ENCODE data around the gene MTAP. TPM values are rescaled to one million over a fixed set of nuclear protein-coding genes. Genes with fewer than 3 reads are reported as not detected.

Gene MTAP
- total RNA-seq, 1 donor, result 30.4 TPM

DNA sequence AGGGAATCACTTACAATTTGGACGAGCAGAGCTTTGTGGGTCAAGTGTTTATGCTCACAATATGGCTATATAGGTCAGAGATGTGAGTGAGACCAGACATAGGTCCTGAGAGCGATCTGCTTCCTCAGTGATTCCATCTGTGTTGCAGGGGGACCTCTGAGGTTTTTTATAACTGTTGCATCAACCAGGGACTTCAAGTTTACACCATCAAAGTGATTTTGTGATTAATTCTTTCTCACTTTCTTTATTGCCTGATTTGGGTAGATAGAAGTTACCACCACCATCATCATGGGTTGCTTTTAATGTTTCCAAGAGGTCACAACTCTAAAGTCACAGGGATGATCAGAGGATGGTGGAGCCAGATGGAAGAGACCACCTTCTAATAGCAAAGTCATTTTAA lies 7.0 kb upstream of the MTAP start:
- Histone ChIP-seq H3K4me2 (ENCODE audit: insufficient read depth, low read length) (no peak overlapping the region), H3K27me3 (ENCODE audit: insufficient read depth, low read length) (no peaks in the 10 kb centered on the region), H3K9me3 (ENCODE audit: low read depth, low read length) (no peaks in the 10 kb centered on the region), H3K79me2 (ENCODE audit: insufficient read depth, low read length) (no peaks in the 10 kb centered on the region), H3K4me3 (ENCODE audit: insufficient read depth, low read length) (no peak overlapping the region), H4K20me1 (ENCODE audit: insufficient read depth, low read length) (no peaks in the 10 kb centered on the region), H3K4me1 (ENCODE audit: insufficient read depth, low read length) (peaks cover 4% of the 10 kb centered on the region), H3K36me3 (ENCODE audit: insufficient read depth, low read length) (no peaks in the 10 kb centered on the region), H3K27ac (ENCODE audit: low read depth, low read length) (no peak overlapping the region), H2AFZ (ENCODE audit: low read length) (peak overlapping the region; percentile 10)
- DNase-seq (ENCODE audit: insufficient read length, low spot score, missing footprints), result no peak
- TF ChIP-seq CTCF (IDR thresholded peaks at IDR 0.05; ENCODE audit: extremely low read depth, low read depth, low read length), result no peak

DNA sequence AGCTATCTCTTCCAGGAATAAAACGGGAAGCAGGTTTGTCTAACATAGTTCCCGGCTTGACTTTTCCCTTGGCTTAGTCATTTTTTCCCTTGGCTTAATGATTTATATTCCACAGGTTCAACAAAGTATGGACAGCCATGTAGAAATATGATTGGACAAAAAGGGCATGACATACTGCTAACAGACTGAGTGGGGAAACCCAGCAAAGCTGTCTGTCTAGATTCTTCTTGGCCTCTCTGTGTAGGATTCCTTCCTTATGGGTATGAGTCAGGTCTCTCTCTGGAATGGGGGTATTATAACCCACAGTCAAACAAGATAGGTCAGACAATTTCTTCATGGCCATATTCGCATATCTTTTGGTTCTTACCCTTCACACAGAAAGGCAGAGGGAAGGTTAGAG lies 5.7 kb upstream of the MTAP start:
- H3K4me1 ChIP-seq (ENCODE audit: insufficient read depth, low read length), result peaks cover 9% of the 10 kb centered on the region
- TF ChIP-seq CTCF (IDR thresholded peaks at IDR 0.05; ENCODE audit: extremely low read depth, low read depth, low read length), result no peak
- no peaks in the 10 kb centered on the region for H3K9me3 ChIP-seq (ENCODE audit: low read depth, low read length)
- no peak overlapping the region for H3K4me2 ChIP-seq (ENCODE audit: insufficient read depth, low read length)
- no peak overlapping the region for H3K27ac ChIP-seq (ENCODE audit: low read depth, low read length)
- DNase-seq (ENCODE audit: insufficient read length, low spot score, missing footprints), result no peak
- no peak overlapping the region for H3K4me3 ChIP-seq (ENCODE audit: insufficient read depth, low read length)
- H4K20me1 ChIP-seq (ENCODE audit: insufficient read depth, low read length), result no peaks in the 10 kb centered on the region
- no peaks in the 10 kb centered on the region for H3K27me3 ChIP-seq (ENCODE audit: insufficient read depth, low read length)
- H2AFZ ChIP-seq (ENCODE audit: low read length), result peak overlapping the region; percentile 18
- peaks cover 4% of the 10 kb centered on the region for H3K79me2 ChIP-seq (ENCODE audit: insufficient read depth, low read length)
- no peaks in the 10 kb centered on the region for H3K36me3 ChIP-seq (ENCODE audit: insufficient read depth, low read length)

- Histone ChIP-seq H3K9me3 (ENCODE audit: low read depth, low read length) (no peaks in the 10 kb centered on the region), H3K27me3 (ENCODE audit: insufficient read depth, low read length) (no peaks in the 10 kb centered on the region), H3K79me2 (ENCODE audit: insufficient read depth, low read length) (peaks cover 46% of the 10 kb centered on the region), H4K20me1 (ENCODE audit: insufficient read depth, low read length) (peaks cover 8% of the 10 kb centered on the region), H3K4me3 (ENCODE audit: insufficient read depth, low read length) (peak overlapping the region; percentile 89), H3K4me1 (ENCODE audit: insufficient read depth, low read length) (peaks cover 27% of the 10 kb centered on the region), H3K36me3 (ENCODE audit: insufficient read depth, low read length) (peaks cover 3% of the 10 kb centered on the region), H3K27ac (ENCODE audit: low read depth, low read length) (peak overlapping the region; percentile 88), H2AFZ (ENCODE audit: low read length) (peak overlapping the region; percentile 82), H3K4me2 (ENCODE audit: insufficient read depth, low read length) (peak overlapping the region; percentile 90)
- peak; percentile 59 for DNase-seq (ENCODE audit: insufficient read length, low spot score, missing footprints)
- no peak for TF ChIP-seq CTCF (IDR thresholded peaks at IDR 0.05; ENCODE audit: extremely low read depth, low read depth, low read length)
Observed at GRCh38 chr9:21800931-21801682, 1.3 kb upstream of the MTAP start.

DNA sequence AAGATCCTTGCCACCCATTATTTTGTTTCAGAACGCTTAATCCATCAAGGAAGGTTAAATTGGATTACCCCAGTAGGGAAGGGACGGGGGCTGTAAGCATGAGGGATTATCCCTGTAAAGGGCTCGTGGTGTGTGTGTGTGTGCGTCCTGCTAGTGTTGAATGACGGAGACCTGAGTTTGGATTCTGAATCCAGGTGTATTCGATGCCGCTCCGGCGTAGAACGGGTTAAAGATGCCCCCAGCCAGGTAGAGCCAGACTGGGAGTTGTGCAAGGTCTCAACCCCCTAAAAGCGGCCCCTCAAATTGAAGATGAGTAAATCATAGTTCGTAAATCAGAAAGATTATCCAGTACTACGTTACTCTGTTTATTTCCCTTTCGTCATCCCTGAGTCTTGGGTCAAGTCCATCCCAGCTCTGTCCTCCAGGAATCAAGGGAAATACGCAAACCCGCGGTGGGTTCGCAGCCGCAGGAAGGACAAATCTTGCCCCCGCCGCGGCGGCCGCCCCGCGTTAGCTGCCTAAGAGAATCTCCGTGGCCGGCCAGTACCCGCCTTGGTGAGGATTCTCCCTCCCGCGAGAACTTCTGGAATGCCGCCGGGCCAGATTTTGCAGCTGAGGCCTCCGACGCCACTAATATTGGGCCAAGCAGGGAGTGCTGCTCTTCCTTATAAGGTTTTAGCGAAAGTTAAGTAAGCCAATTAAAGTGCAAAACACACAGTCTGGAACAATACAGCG lies 586 bp upstream of the MTAP start:
- H3K4me2 ChIP-seq (ENCODE audit: insufficient read depth, low read length), result peak overlapping the region; percentile 90
- peaks cover 3% of the 10 kb centered on the region for H3K36me3 ChIP-seq (ENCODE audit: insufficient read depth, low read length)
- H3K27me3 ChIP-seq (ENCODE audit: insufficient read depth, low read length), result no peaks in the 10 kb centered on the region
- H3K4me3 ChIP-seq (ENCODE audit: insufficient read depth, low read length), result peak overlapping the region; percentile 89
- peaks cover 8% of the 10 kb centered on the region for H4K20me1 ChIP-seq (ENCODE audit: insufficient read depth, low read length)
- peak overlapping the region; percentile 82 for H2AFZ ChIP-seq (ENCODE audit: low read length)
- TF ChIP-seq CTCF (IDR thresholded peaks at IDR 0.05; ENCODE audit: extremely low read depth, low read depth, low read length), result no peak
- DNase-seq (ENCODE audit: insufficient read length, low spot score, missing footprints), result peak; percentile 86
- peaks cover 24% of the 10 kb centered on the region for H3K4me1 ChIP-seq (ENCODE audit: insufficient read depth, low read length)
- peaks cover 53% of the 10 kb centered on the region for H3K79me2 ChIP-seq (ENCODE audit: insufficient read depth, low read length)
- H3K27ac ChIP-seq (ENCODE audit: low read depth, low read length), result peak overlapping the region; percentile 88
- no peaks in the 10 kb centered on the region for H3K9me3 ChIP-seq (ENCODE audit: low read depth, low read length)

Data from osteoblast (primary cell).